ENCODE measurements around the gene ACVR1.
"Not testable (repeated sequence)": the region's sequence is repeated elsewhere in the genome, so short reads cannot be mapped to it uniquely, and the experiment has no call there.

The ACVR1 gene

GRCh38 chr2:157891643-157892041, 15.5 kb upstream of the ACVR1 start:
- DNase-seq: no peak

GRCh38 chr2:157890969-157891642, 15.0 kb upstream of the ACVR1 start:
- peak; percentile 1 for DNase-seq

- no peak for DNase-seq
Observed at GRCh38 chr2:157887946-157888345, 11.8 kb upstream of the ACVR1 start.

GRCh38 chr2:157884533-157884932, 8.4 kb upstream of the ACVR1 start:
- not testable (repeated sequence) for DNase-seq

- no peak for DNase-seq
Observed at GRCh38 chr2:157880927-157881326, 4.8 kb upstream of the ACVR1 start.

GRCh38 chr2:157877761-157878400, 1.8 kb upstream of the ACVR1 start:
- no peak for DNase-seq

GRCh38 chr2:157876786-157877138, 632 bp upstream of the ACVR1 start:
- peak; percentile 33 for DNase-seq

GRCh38 chr2:157875641-157876065, 477 bp downstream of the ACVR1 start:
- DNase-seq: peak; percentile 35

GRCh38 chr2:157874997-157875640, 1.0 kb downstream of the ACVR1 start:
- peak; percentile 14 for DNase-seq

- DNase-seq: no peak
Observed at GRCh38 chr2:157874348-157874747, 1.8 kb downstream of the ACVR1 start.

GRCh38 chr2:157872791-157873190, 3.3 kb downstream of the ACVR1 start:
- no peak for DNase-seq

- no peak for DNase-seq
Observed at GRCh38 chr2:157871415-157871814, 4.7 kb downstream of the ACVR1 start.

GRCh38 chr2:157868993-157869392, 7.1 kb downstream of the ACVR1 start:
- no peak for DNase-seq

GRCh38 chr2:157867703-157868102, 8.4 kb downstream of the ACVR1 start:
- DNase-seq: no peak

- DNase-seq: no peak
Observed at GRCh38 chr2:157866666-157867642, 9.2 kb downstream of the ACVR1 start.

- DNase-seq: no peak
Observed at GRCh38 chr2:157866202-157866601, 9.9 kb downstream of the ACVR1 start.

GRCh38 chr2:157864857-157865430, 11.2 kb downstream of the ACVR1 start:
- no peak for DNase-seq

GRCh38 chr2:157858846-157859245, 17.3 kb downstream of the ACVR1 start:
- no peak for DNase-seq

- no peak for DNase-seq
Observed at GRCh38 chr2:157857881-157858280, 18.2 kb downstream of the ACVR1 start.

GRCh38 chr2:157856187-157856515, 20.0 kb downstream of the ACVR1 start:
- DNase-seq: no peak

GRCh38 chr2:157853820-157854219, 22.3 kb downstream of the ACVR1 start:
- no peak for DNase-seq

- no peak for DNase-seq
Observed at GRCh38 chr2:157853211-157853610, 22.9 kb downstream of the ACVR1 start.

GRCh38 chr2:157849591-157849990, 26.5 kb downstream of the ACVR1 start:
- no peak for DNase-seq
